DMS153 (cell line): Measurements from ENCODE around the gene HNRNPA1.
"Not testable (repeated sequence)": the region's sequence is repeated elsewhere in the genome, so short reads cannot be mapped to it uniquely, and the experiment has no call there.

Experiments
- DNase-seq: peaks from one replicate; lab custom pipeline; 2025; lab: John Stamatoyannopoulos, UW

The HNRNPA1 gene

GRCh38 chr12:54280468-54281260 is at the start of gene HNRNPA1:
TSS of gene HNRNPA1 (plus strand) at chr12:54280726. CDS start at chr12:54280808, 82 bp downstream.
- DNase-seq: peak; percentile 99

- DNase-seq: not testable (repeated sequence)
Observed at GRCh38 chr12:54231269-54231668, 49.3 kb upstream of the HNRNPA1 start.

GRCh38 chr12:54232790-54233189 is 47.7 kb upstream of the HNRNPA1 start:
- DNase-seq: no peak

- no peak for DNase-seq
Observed at GRCh38 chr12:54238531-54238930, 42.0 kb upstream of the HNRNPA1 start.

- DNase-seq: no peak
Observed at GRCh38 chr12:54239620-54240019, 40.9 kb upstream of the HNRNPA1 start.

GRCh38 chr12:54240129-54240528 is 40.4 kb upstream of the HNRNPA1 start:
- no peak for DNase-seq

- DNase-seq: no peak
Observed at GRCh38 chr12:54240971-54241588, 39.4 kb upstream of the HNRNPA1 start.

- no peak for DNase-seq
Observed at GRCh38 chr12:54246011-54246641, 34.4 kb upstream of the HNRNPA1 start.

- no peak for DNase-seq
Observed at GRCh38 chr12:54249489-54249888, 31.0 kb upstream of the HNRNPA1 start.

- DNase-seq: no peak
Observed at GRCh38 chr12:54251667-54252284, 28.8 kb upstream of the HNRNPA1 start.

- DNase-seq: no peak
Observed at GRCh38 chr12:54253240-54253639, 27.3 kb upstream of the HNRNPA1 start.

- DNase-seq: no peak
Observed at GRCh38 chr12:54257332-54257731, 23.2 kb upstream of the HNRNPA1 start.

GRCh38 chr12:54258201-54258681 is 22.3 kb upstream of the HNRNPA1 start:
- DNase-seq: no peak

- peak; percentile 71 for DNase-seq
Observed at GRCh38 chr12:54259194-54260011, 21.1 kb upstream of the HNRNPA1 start.

GRCh38 chr12:54261815-54262402 is 18.6 kb upstream of the HNRNPA1 start:
- DNase-seq: no peak

- DNase-seq: no peak
Observed at GRCh38 chr12:54262403-54262925, 18.1 kb upstream of the HNRNPA1 start.

GRCh38 chr12:54265364-54265812 is 15.1 kb upstream of the HNRNPA1 start:
- DNase-seq: no peak

GRCh38 chr12:54266852-54267251 is 13.7 kb upstream of the HNRNPA1 start:
- no peak for DNase-seq

GRCh38 chr12:54270345-54270744 is 10.2 kb upstream of the HNRNPA1 start:
- DNase-seq: no peak

GRCh38 chr12:54272214-54272613 is 8.3 kb upstream of the HNRNPA1 start:
- no peak for DNase-seq

- no peak for DNase-seq
Observed at GRCh38 chr12:54273981-54274380, 6.5 kb upstream of the HNRNPA1 start.
